Retinal pigment epithelial cell (primary cell): Measurements from ENCODE around the gene DZANK1.
"Not testable (repeated sequence)": the region's sequence is repeated elsewhere in the genome, so short reads cannot be mapped to it uniquely, and the experiment has no call there.

ENCODE experiments used
- DNase-seq: peaks from one replicate; pipeline ENCODE4 v3.0.0-alpha.2; 2010; ENCODE audit warnings: low read depth
- H3K4me3 ChIP-seq: 2 replicates; pipeline ENCODE4 v1.5.1; 2011; ENCODE audit warnings: mild to moderate bottlenecking, low read length, control low read depth, moderate library complexity
- CTCF ChIP-seq: conservative IDR thresholded peaks from 2 replicates; pipeline ENCODE4 v1.5.1; 2011; ENCODE audit warnings: low read depth, low read length, control low read depth, inconsistent platforms

The DZANK1 gene

GRCh38 chr20:18361678-18362077 is 105.2 kb downstream of the DZANK1 start:
- no peak overlapping the region for H3K4me3 ChIP-seq
- no peak for TF ChIP-seq CTCF
- no peak for DNase-seq

GRCh38 chr20:18360635-18361034 is 106.2 kb downstream of the DZANK1 start:
- TF ChIP-seq CTCF: no peak
- DNase-seq: no peak
- H3K4me3 ChIP-seq: no peak overlapping the region

- TF ChIP-seq CTCF: no peak
- no peak overlapping the region for H3K4me3 ChIP-seq
- no peak for DNase-seq
Measured at GRCh38 chr20:18359854-18360253, 107.0 kb downstream of the DZANK1 start.

GRCh38 chr20:18349749-18350148 is 117.1 kb downstream of the DZANK1 start:
- DNase-seq, H3K4me3 ChIP-seq: not testable (repeated sequence)
